IMR-90 (cell line): ENCODE results near the gene LDHAL6A. TPM values are rescaled to one million over a fixed set of nuclear protein-coding genes. Genes with fewer than 3 reads are reported as not detected.

ENCODE experiments used
- ATAC-seq: fragments of 200-7000 bp; cut with Tn5 transposase; 2 replicates; pipeline ENCODE4 v1.9.1; 2020; ENCODE audit warnings: low read depth, mild to moderate bottlenecking, moderate library complexity
- BruUV-seq: library from RNA; stranded (reverse); fragments of 400-500 nt; replicated peaks from 2 replicates; lab custom pipeline; 2021; lab: Mats Ljungman, UMichigan
- CTCF ChIA-PET: fragments of 300-600 bp; formaldehyde crosslinking; extraction: SDS; loops from one replicate; lab custom pipeline; 2021; ENCODE audit warnings: antibody characterized with exemption; lab: Yijun Ruan, JAX
- POLR2A ChIA-PET: fragments of 300-600 bp; sonication (Branson Sonifier 250); formaldehyde crosslinking; loops from one replicate; lab custom pipeline; 2022; ENCODE audit warnings: antibody characterized with exemption; ENCODE audit not compliant: unreplicated experiment; lab: Charles Lee
- DNase-seq: peaks from one replicate; pipeline ENCODE4 v3.0.0; 2013
- H2AFZ ChIP-seq: replicated peaks from 2 replicates; pipeline ENCODE3; 2013; ENCODE audit warnings: low read length, mild to moderate bottlenecking; ENCODE audit not compliant: poor library complexity
- H2AK5ac ChIP-seq: 2 replicates; pipeline ENCODE4 v1.6.1; 2013; ENCODE audit warnings: low read depth, low read length, inconsistent platforms
- H2AK9ac ChIP-seq: replicated peaks from 2 replicates; pipeline ENCODE3; 2013; ENCODE audit warnings: mild to moderate bottlenecking, low read depth, low read length, moderate library complexity; ENCODE audit not compliant: poor library complexity
- H2BK120ac ChIP-seq: 2 replicates; pipeline ENCODE4 v1.6.1; 2013; ENCODE audit warnings: low read depth, low read length, inconsistent platforms
- H2BK15ac ChIP-seq: 3 replicates; pipeline ENCODE4 v1.6.1; 2013; ENCODE audit warnings: low read depth, low read length, inconsistent platforms
- H2BK20ac ChIP-seq: 2 replicates; pipeline ENCODE4 v1.6.1; 2013; ENCODE audit warnings: low read depth, mild to moderate bottlenecking, inconsistent platforms, low read length, moderate library complexity
- H2BK5ac ChIP-seq: 2 replicates; pipeline ENCODE4 v1.6.1; 2013; ENCODE audit warnings: mild to moderate bottlenecking, low read depth, low read length, inconsistent platforms; ENCODE audit not compliant: poor library complexity, severe bottlenecking
- H3K14ac ChIP-seq: replicated peaks from 2 replicates; pipeline ENCODE4 v1.6.1; 2013; ENCODE audit warnings: low read depth, low read length, inconsistent platforms
- H3K18ac ChIP-seq: 2 replicates; pipeline ENCODE4 v1.6.1; 2013; ENCODE audit warnings: low read depth, low read length, control low read depth
- H3K23ac ChIP-seq: 2 replicates; pipeline ENCODE4 v1.6.1; 2013; ENCODE audit warnings: low read depth, low read length, inconsistent platforms
- H3K27ac ChIP-seq: 2 replicates; pipeline ENCODE4 v1.5.1; 2013; ENCODE audit warnings: mild to moderate bottlenecking, control low read depth, low read length; ENCODE audit not compliant: insufficient read depth
- H3K27me3 ChIP-seq: 2 replicates; pipeline ENCODE4 v1.6.1; 2013; ENCODE audit warnings: low read length; ENCODE audit not compliant: control insufficient read depth, insufficient read depth
- H3K36me3 ChIP-seq: 2 replicates; pipeline ENCODE4 v1.6.1; 2013; ENCODE audit warnings: low read length, mixed read lengths; ENCODE audit not compliant: control insufficient read depth, insufficient read depth
- H3K4ac ChIP-seq: 2 replicates; pipeline ENCODE4 v1.6.1; 2013; ENCODE audit warnings: low read depth, low read length, inconsistent platforms
- H3K4me1 ChIP-seq: 2 replicates; pipeline ENCODE4 v1.6.1; 2013; ENCODE audit warnings: low read length, mixed read lengths; ENCODE audit not compliant: control insufficient read depth, insufficient read depth
- H3K4me2 ChIP-seq: 2 replicates; pipeline ENCODE4 v1.6.1; 2013; ENCODE audit warnings: low read depth, mild to moderate bottlenecking, control low read depth, low read length, moderate library complexity
- H3K4me3 ChIP-seq: 2 replicates; pipeline ENCODE4 v1.5.1; 2013; ENCODE audit warnings: low read depth, mild to moderate bottlenecking, control low read depth, low read length, moderate library complexity; ENCODE audit not compliant: insufficient read depth
- H3K56ac ChIP-seq: 2 replicates; pipeline ENCODE4 v1.6.1; 2013; ENCODE audit warnings: low read length, inconsistent platforms; ENCODE audit not compliant: insufficient read depth; ENCODE audit errors: extremely low read depth
- H3K79me1 ChIP-seq, 2 experiments: 2 replicates each; pipeline ENCODE4 v1.6.1; 2013; ENCODE audit warnings: low read length in 2 of 2, inconsistent platforms in 1 of 2, low read depth in 1 of 2
- H3K9ac ChIP-seq: 2 replicates; pipeline ENCODE4 v1.6.1; 2013; ENCODE audit warnings: low read depth, low read length, control low read depth
- H3K9me1 ChIP-seq: 2 replicates; pipeline ENCODE4 v1.6.1; 2013; ENCODE audit warnings: low read length, inconsistent platforms; ENCODE audit not compliant: insufficient read depth
- H3K9me3 ChIP-seq: 2 replicates; pipeline ENCODE4 v1.6.1; 2013; ENCODE audit warnings: low read length; ENCODE audit not compliant: control insufficient read depth, insufficient read depth
- H4K20me1 ChIP-seq: 2 replicates; pipeline ENCODE4 v1.6.1; 2013; ENCODE audit warnings: low read length, inconsistent platforms; ENCODE audit not compliant: insufficient read depth
- H4K5ac ChIP-seq: 2 replicates; pipeline ENCODE4 v1.6.1; 2013; ENCODE audit warnings: mild to moderate bottlenecking, low read depth, low read length, control low read depth
- H4K8ac ChIP-seq, 2 experiments: 2 replicates each; pipeline ENCODE4 v1.6.1; 2013; ENCODE audit warnings: low read depth in 2 of 2, low read length in 2 of 2, control low read depth in 1 of 2, inconsistent platforms in 1 of 2
- H4K91ac ChIP-seq: 2 replicates; pipeline ENCODE4 v1.6.1; 2013; ENCODE audit warnings: low read depth, low read length, inconsistent platforms; ENCODE audit not compliant: insufficient read depth
- BHLHE40 ChIP-seq: fragments of 150-350 bp; IDR thresholded peaks from 2 replicates; pipeline ENCODE4 v1.6.1; 2016; ENCODE audit warnings: mild to moderate bottlenecking, low read depth, low read length
- CEBPB ChIP-seq: IDR thresholded peaks from 2 replicates; pipeline ENCODE4 v1.6.1; 2012; ENCODE audit warnings: low read depth, low read length, improper control_type of control experiment
- CHD1 ChIP-seq: IDR thresholded peaks from 2 replicates; pipeline ENCODE4 v1.6.1; 2012; ENCODE audit warnings: low read depth, low read length, improper control_type of control experiment
- CTCF ChIP-seq: conservative IDR thresholded peaks from 2 replicates; pipeline ENCODE4 v1.5.1; 2012; ENCODE audit warnings: mild to moderate bottlenecking, low read depth, low read length, improper control_type of control experiment
- ELK1 ChIP-seq: fragments of 150-350 bp; IDR thresholded peaks from 2 replicates; pipeline ENCODE4 v1.6.1; 2016; ENCODE audit warnings: low read depth, mild to moderate bottlenecking, low read length, moderate library complexity, borderline replicate concordance
- FOS ChIP-seq: fragments of 150-350 bp; IDR thresholded peaks from 2 replicates; pipeline ENCODE4 v1.6.1; 2016; ENCODE audit warnings: low read depth, low read length
- MAZ ChIP-seq: IDR thresholded peaks from 2 replicates; pipeline ENCODE4 v1.6.1; 2012; ENCODE audit warnings: low read depth, mild to moderate bottlenecking, low read length, improper control_type of control experiment, moderate library complexity, borderline replicate concordance
- MXI1 ChIP-seq: IDR thresholded peaks from 2 replicates; pipeline ENCODE4 v1.6.1; 2012; ENCODE audit warnings: low read depth, mild to moderate bottlenecking, low read length, moderate library complexity, borderline replicate concordance
- NFE2L2 ChIP-seq: fragments of 150-350 bp; IDR thresholded peaks from 2 replicates; pipeline ENCODE4 v1.6.1; 2016; ENCODE audit warnings: low read depth, mild to moderate bottlenecking, low read length
- POLR2A ChIP-seq: IDR thresholded peaks from 2 replicates; pipeline ENCODE4 v1.6.1; 2012; ENCODE audit warnings: mild to moderate bottlenecking, low read depth, low read length
- RAD21 ChIP-seq: IDR thresholded peaks from 2 replicates; pipeline ENCODE4 v1.6.1; 2012; ENCODE audit warnings: low read length, improper control_type of control experiment
- RCOR1 ChIP-seq: IDR thresholded peaks from 2 replicates; pipeline ENCODE4 v1.6.1; 2012; ENCODE audit warnings: mild to moderate bottlenecking, low read length, improper control_type of control experiment; ENCODE audit not compliant: insufficient replicate concordance
- RFX5 ChIP-seq: IDR thresholded peaks from 2 replicates; pipeline ENCODE4 v1.8.0; 2012; ENCODE audit warnings: low read depth, mild to moderate bottlenecking, low read length, moderate library complexity
- SMC3 ChIP-seq: fragments of 150-350 bp; IDR thresholded peaks from 2 replicates; pipeline ENCODE4 v1.6.1; 2016; ENCODE audit warnings: low read depth, mild to moderate bottlenecking, antibody characterized with exemption, low read length, moderate library complexity
- USF2 ChIP-seq: fragments of 150-350 bp; IDR thresholded peaks from 2 replicates; pipeline ENCODE4 v1.6.1; 2017; ENCODE audit warnings: mild to moderate bottlenecking, antibody characterized with exemption, low read length, low read depth
- WGBS, 2 experiments: methylation state at CpG; one replicate each; pipeline versions ENCODE4 v1.1.5 to v1.1.7; 2013; ENCODE audit warnings: missing lambda C conversion rate in 2 of 2; ENCODE audit not compliant: insufficient read length in 1 of 2; ENCODE audit errors: extremely low coverage in 2 of 2; 5-methylcytosine and 5-hydroxymethylcytosine counted together
- dilution Hi-C: fragments of 300-500 bp; cut with HindIII; formaldehyde crosslinking; loops from one replicate; pipeline ENCODE4 v1.14.3; 2018; ENCODE audit warnings: low sequenced_read_pairs; ENCODE audit not compliant: unreplicated experiment
- in situ Hi-C: fragments of 300-500 bp; cut with MboI; formaldehyde crosslinking; loops from 3 replicates; pipeline ENCODE4 v1.14.3; 2019; ENCODE audit warnings: low sequenced_read_pairs, inconsistent platforms, mixed read lengths
- intact Hi-C: fragments of 100-400 bp; cut with micrococcal nuclease; formaldehyde crosslinking; loops from 2 replicates; pipeline ENCODE4 v1.10.0; 2022
- polyA plus RNA-seq, 3 experiments: library from polyadenylated mRNA; depleted of rRNA; stranded (reverse); fragments of >200 nt; gene quantifications; 2 replicates each; pipeline ENCODE4 v1.2.3, GENCODE V29; 2012; ENCODE audit warnings: low replicate concordance in 1 of 3
- total RNA-seq: library from RNA; depleted of rRNA; stranded (reverse); fragments of >200 nt; gene quantifications from 2 replicates; pipeline ENCODE4 v1.2.3, GENCODE V29; 2012

LDHAL6A gene
- total and polyA plus RNA-seq, 2 of the 4 experiments (the other 2 are of a cell fraction) = not detected

- TF ChIP-seq FOS (no peak), BHLHE40 (no peak), RFX5 (no peak), MAZ (no peak), USF2 (no peak), POLR2A (no peak), NFE2L2 (no peak), RCOR1 (no peak), SMC3 (no peak), CTCF (no peak), RAD21 (no peak), CHD1 (no peak), MXI1 (no peak), CEBPB (no peak), ELK1 (no peak)
- Histone ChIP-seq H2BK15ac (no peak overlapping the region), H4K8ac (no peak overlapping the region), H3K56ac (no peak overlapping the region), H3K27me3 (no peaks in the 10 kb centered on the region), H4K5ac (no peak overlapping the region), H3K4me1 (peaks cover 2% of the 10 kb centered on the region), H2BK120ac (no peak overlapping the region), H3K79me1 (peaks cover 38 to 67% of the 10 kb centered on the region in 2 experiments), H2AK9ac (no peak overlapping the region), H2AFZ (no peak overlapping the region), H4K20me1 (peaks cover 23% of the 10 kb centered on the region), H3K9me1 (peaks cover 5% of the 10 kb centered on the region; the same call in 1 of the 2 replicates), H3K4ac (no peak overlapping the region), H3K23ac (no peak overlapping the region), H2BK20ac (no peak overlapping the region), H3K9me3 (no peaks in the 10 kb centered on the region), H3K14ac (no peak overlapping the region), H2AK5ac (no peak overlapping the region), H3K4me2 (no peak overlapping the region), H2BK5ac (no peak overlapping the region), H3K4me3 (no peak overlapping the region), H3K18ac (no peak overlapping the region), H4K91ac (no peak overlapping the region), H3K36me3 (peaks cover 8% of the 10 kb centered on the region), H3K27ac (no peak overlapping the region), H3K9ac (no peak overlapping the region)
- in situ Hi-C loops (no loop called here), intact Hi-C loops (no loop called here), dilution Hi-C loops (no loop called here)
- CTCF ChIA-PET = no interaction called here
- no TSS peak for BruUV-seq
- DNase-seq = no peak
- no CpG with 5 or more reads among the region's 3 CpGs for WGBS, 2 experiments
- no peak for ATAC-seq
- POLR2A ChIA-PET = no interaction called here
Measured at GRCh38 chr11:18523084-18523483, 67.4 kb downstream of the LDHAL6A start.
